GM10266 (cell line): Measurements from ENCODE around the gene ARHGAP33.

Experiments used
- DNase-seq: peaks from one replicate; pipeline ENCODE4 v3.0.0; 2012; ENCODE audit errors: extremely low spot score
- TF ChIP-seq, protein P1 (sequence below): IDR thresholded peaks from 2 replicates; pipeline ENCODE4 v1.5.1; 2012; ENCODE audit warnings: mild to moderate bottlenecking, low read depth; ENCODE audit not compliant: control insufficient read depth, insufficient read depth; ENCODE audit errors: missing control alignments

ARHGAP33 gene, protein sequence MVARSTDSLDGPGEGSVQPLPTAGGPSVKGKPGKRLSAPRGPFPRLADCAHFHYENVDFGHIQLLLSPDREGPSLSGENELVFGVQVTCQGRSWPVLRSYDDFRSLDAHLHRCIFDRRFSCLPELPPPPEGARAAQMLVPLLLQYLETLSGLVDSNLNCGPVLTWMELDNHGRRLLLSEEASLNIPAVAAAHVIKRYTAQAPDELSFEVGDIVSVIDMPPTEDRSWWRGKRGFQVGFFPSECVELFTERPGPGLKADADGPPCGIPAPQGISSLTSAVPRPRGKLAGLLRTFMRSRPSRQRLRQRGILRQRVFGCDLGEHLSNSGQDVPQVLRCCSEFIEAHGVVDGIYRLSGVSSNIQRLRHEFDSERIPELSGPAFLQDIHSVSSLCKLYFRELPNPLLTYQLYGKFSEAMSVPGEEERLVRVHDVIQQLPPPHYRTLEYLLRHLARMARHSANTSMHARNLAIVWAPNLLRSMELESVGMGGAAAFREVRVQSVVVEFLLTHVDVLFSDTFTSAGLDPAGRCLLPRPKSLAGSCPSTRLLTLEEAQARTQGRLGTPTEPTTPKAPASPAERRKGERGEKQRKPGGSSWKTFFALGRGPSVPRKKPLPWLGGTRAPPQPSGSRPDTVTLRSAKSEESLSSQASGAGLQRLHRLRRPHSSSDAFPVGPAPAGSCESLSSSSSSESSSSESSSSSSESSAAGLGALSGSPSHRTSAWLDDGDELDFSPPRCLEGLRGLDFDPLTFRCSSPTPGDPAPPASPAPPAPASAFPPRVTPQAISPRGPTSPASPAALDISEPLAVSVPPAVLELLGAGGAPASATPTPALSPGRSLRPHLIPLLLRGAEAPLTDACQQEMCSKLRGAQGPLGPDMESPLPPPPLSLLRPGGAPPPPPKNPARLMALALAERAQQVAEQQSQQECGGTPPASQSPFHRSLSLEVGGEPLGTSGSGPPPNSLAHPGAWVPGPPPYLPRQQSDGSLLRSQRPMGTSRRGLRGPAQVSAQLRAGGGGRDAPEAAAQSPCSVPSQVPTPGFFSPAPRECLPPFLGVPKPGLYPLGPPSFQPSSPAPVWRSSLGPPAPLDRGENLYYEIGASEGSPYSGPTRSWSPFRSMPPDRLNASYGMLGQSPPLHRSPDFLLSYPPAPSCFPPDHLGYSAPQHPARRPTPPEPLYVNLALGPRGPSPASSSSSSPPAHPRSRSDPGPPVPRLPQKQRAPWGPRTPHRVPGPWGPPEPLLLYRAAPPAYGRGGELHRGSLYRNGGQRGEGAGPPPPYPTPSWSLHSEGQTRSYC

DNA sequence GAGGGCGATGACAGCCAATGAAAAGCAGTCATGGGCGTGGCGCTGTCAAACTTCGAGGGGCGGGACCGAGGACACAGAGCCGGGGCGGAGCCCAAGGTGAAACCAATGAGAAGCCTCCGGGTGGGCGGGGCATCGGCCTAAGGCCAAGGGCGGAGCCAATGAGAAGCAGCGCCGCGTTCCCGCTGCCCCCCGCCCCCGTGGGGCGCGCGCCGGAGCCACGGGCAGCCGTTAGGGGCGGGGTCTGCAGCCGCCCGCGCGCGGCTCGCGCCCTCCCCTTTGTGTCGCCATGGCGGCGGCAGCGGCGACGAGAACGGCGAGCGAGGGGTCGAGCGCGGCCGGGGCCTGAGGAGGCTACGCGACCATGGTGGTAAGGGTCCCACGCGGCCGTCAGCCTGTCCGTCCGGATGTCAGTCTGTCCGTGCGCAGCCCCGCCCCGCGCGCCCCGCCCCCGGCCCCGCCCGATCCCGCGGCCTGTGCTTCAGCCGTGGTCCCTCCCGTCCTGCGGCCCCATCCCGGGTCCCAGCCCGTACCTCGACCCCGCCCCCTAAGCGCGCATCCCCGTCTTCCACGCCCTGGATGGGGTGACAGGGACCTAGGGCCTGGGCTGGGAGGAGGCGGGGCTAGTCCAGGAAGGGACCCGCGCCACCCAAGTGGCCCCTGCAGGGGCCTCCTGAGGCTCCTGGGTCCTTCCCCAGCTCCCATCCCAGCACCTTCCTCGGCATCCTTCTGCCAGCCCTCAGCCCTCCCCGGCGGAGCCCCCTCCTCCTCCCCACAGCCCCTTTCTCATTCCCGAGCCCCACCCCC lies at the start of gene ARHGAP33:
ARHGAP33 (plus strand) TSS at position 267 of the 804 bp plus-strand sequence; CDS start at position 362, 95 bp downstream.
- TF ChIP-seq, protein P1, sequence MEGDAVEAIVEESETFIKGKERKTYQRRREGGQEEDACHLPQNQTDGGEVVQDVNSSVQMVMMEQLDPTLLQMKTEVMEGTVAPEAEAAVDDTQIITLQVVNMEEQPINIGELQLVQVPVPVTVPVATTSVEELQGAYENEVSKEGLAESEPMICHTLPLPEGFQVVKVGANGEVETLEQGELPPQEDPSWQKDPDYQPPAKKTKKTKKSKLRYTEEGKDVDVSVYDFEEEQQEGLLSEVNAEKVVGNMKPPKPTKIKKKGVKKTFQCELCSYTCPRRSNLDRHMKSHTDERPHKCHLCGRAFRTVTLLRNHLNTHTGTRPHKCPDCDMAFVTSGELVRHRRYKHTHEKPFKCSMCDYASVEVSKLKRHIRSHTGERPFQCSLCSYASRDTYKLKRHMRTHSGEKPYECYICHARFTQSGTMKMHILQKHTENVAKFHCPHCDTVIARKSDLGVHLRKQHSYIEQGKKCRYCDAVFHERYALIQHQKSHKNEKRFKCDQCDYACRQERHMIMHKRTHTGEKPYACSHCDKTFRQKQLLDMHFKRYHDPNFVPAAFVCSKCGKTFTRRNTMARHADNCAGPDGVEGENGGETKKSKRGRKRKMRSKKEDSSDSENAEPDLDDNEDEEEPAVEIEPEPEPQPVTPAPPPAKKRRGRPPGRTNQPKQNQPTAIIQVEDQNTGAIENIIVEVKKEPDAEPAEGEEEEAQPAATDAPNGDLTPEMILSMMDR: no peak

DNA sequence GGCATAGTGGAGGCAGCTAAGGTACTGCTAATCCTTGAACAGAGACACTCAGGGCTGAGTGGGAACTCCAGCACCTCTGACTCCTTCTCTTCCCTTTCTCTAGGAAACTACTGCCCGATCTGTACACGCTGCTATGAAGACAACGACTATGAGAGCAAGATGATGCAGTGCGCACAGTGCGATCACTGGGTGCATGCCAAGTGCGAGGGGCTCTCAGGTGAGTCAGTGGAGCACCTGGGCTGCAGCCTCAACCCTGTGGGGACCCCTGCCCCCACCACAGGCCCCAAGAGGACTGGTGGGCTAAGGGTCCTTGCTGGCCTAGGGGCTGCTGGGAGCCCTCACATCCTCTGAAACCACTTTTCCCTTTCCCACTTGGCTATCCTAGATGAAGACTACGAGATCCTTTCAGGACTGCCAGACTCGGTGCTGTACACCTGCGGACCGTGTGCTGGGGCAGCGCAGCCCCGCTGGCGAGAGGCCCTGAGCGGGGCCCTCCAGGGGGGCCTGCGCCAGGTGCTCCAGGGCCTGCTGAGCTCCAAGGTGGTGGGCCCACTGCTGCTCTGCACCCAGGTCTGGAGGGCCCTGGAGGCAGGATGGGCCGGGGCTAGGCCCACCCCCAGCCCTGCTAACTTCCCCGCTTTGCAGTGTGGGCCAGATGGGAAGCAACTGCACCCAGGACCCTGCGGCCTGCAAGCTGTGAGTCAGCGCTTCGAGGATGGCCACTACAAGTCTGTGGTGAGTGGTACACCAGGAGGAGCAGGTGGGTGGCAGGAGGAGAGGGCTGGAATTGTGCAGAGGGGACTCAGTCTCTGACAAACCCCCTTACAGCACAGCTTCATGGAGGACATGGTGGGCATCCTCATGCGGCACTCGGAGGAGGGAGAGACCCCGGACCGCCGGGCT lies 48.1 kb upstream of the ARHGAP33 start:
- TF ChIP-seq, protein P1: no peak
- no peak for DNase-seq

More for the DNA sequence above, at the start of gene ARHGAP33:
- peak; percentile 100 for DNase-seq

DNA sequence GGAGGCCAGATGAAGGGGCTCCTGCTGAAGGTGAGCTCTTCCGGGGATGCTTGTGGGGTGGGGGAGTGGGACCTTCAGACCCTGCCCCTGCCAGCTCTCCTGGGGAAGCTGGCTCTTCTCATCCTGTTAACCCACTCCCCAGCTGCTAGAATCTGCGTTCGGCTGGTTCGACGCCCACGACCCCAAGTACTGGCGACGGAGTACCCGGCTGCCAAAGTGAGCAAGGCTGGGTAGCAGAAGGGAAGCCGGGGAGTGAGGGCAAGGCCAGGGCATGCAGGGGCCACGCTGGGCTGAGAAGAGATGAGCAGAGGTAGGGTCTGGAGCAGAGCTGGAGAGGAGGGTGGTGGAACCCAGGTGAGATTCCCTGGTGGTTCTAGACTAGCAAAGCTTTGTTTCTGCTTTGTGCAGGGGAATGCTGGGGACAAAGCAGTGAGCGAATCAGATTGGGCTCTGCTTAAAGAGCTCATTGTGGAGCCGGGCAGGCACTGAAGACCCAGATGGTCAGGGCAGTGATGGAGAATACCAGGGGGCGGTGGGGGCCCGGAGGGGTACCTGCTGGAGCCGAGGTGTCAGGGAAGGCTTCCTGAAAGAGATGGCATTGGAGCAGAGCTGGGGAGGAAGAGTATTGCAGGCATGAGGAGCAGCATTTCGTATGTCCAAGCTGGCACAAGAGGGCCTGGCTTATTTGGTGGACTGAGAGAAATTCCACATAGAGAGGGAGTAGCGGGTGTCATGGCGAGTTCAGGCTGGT lies 47.2 kb upstream of the ARHGAP33 start:
- no peak for DNase-seq
- TF ChIP-seq, protein P1: no peak

DNA sequence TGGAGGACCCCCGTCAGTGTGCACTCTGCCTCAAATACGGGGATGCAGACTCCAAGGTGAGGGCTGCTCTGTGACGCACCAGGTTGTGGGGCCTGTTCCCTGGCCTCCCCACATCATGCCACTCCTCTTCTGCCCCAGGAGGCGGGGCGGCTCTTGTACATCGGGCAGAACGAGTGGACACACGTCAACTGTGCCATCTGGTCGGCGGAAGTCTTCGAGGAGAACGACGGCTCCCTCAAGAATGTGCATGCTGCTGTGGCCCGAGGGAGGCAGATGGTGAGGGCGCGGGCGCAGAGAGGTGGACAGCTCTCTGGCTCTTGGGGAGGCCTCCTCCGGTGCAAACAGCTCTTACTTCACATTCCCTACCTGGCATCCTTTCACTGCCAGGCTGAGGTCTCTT lies 46.3 kb upstream of the ARHGAP33 start:
- no peak for DNase-seq
- TF ChIP-seq, protein P1: no peak

DNA sequence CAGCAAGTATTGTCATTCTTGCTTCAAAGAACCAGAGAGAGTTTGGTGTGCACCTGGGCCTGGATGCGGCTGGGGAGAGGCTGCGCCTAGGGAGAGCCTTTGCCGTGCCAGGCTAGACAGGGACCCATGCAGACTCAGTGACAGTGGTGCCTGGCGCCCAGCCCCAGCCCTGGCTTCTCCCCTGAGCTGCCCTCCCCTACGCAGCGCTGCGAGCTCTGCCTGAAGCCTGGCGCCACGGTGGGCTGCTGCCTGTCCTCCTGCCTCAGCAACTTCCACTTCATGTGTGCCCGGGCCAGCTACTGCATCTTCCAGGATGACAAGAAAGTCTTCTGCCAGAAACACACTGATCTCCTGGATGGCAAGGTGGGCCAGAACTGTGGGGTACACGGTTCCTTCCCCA lies 45.6 kb upstream of the ARHGAP33 start:
- DNase-seq: no peak
- TF ChIP-seq, protein P1: no peak
